Trophoblast cell (in vitro differentiated cells and primary cell): ENCODE measurements around the gene SSC5D.

Experiments
- DNase-seq, 2 donors: peaks; one replicate each; pipeline ENCODE4 v3.0.0-alpha.2; 2016
- H2AFZ ChIP-seq: 2 replicates; pipeline ENCODE4 v1.6.1; 2013; ENCODE audit warnings: low read length, moderate library complexity, mild to moderate bottlenecking; ENCODE audit not compliant: insufficient read depth, poor library complexity
- H2AK5ac ChIP-seq: 2 replicates; pipeline ENCODE4 v1.6.1; 2013; ENCODE audit warnings: mild to moderate bottlenecking, low read length
- H2BK120ac ChIP-seq: 2 replicates; pipeline ENCODE4 v1.6.1; 2013; ENCODE audit warnings: low read length, mild to moderate bottlenecking, moderate library complexity; ENCODE audit not compliant: insufficient read depth, poor library complexity
- H2BK12ac ChIP-seq: 2 replicates; pipeline ENCODE4 v1.6.1; 2013; ENCODE audit warnings: mild to moderate bottlenecking, low read length, moderate library complexity
- H2BK5ac ChIP-seq: 2 replicates; pipeline ENCODE4 v1.6.1; 2013; ENCODE audit warnings: low read length, low read depth, moderate library complexity, mild to moderate bottlenecking; ENCODE audit not compliant: poor library complexity
- H3K14ac ChIP-seq: 2 replicates; pipeline ENCODE4 v1.6.1; 2013; ENCODE audit warnings: mild to moderate bottlenecking, low read length
- H3K18ac ChIP-seq: 2 replicates; pipeline ENCODE4 v1.6.1; 2013; ENCODE audit warnings: mild to moderate bottlenecking, low read length
- H3K23ac ChIP-seq: 2 replicates; pipeline ENCODE4 v1.6.1; 2013; ENCODE audit warnings: low read length
- H3K27ac ChIP-seq: 2 replicates; pipeline ENCODE4 v1.5.1; 2013; ENCODE audit warnings: low read depth, mild to moderate bottlenecking, inconsistent platforms, low read length, moderate library complexity
- H3K27me3 ChIP-seq: 2 replicates; pipeline ENCODE4 v1.6.1; 2013; ENCODE audit warnings: inconsistent platforms, mild to moderate bottlenecking, low read length, moderate library complexity; ENCODE audit not compliant: insufficient read depth
- H3K36me3 ChIP-seq, 2 experiments: 1 replicate in 1 of 2; 2 replicates in 1 of 2; pipeline ENCODE4 v1.6.1; 2013; ENCODE audit warnings: low read length in 2 of 2, mild to moderate bottlenecking in 2 of 2, moderate library complexity in 1 of 2; ENCODE audit not compliant: insufficient read depth in 2 of 2, control insufficient read depth in 1 of 2
- H3K4ac ChIP-seq: 2 replicates; pipeline ENCODE4 v1.6.1; 2013; ENCODE audit warnings: low read depth, mild to moderate bottlenecking, low read length, moderate library complexity
- H3K4me1 ChIP-seq, 2 experiments: 1 replicate in 1 of 2; 2 replicates in 1 of 2; pipeline ENCODE4 v1.6.1; 2013; ENCODE audit warnings: low read length in 2 of 2, mild to moderate bottlenecking in 2 of 2, moderate library complexity in 1 of 2; ENCODE audit not compliant: insufficient read depth in 2 of 2, control insufficient read depth in 1 of 2
- H3K4me2 ChIP-seq: 2 replicates; pipeline ENCODE4 v1.6.1; 2013; ENCODE audit warnings: inconsistent platforms, mild to moderate bottlenecking, low read length, moderate library complexity
- H3K4me3 ChIP-seq: 2 replicates; pipeline ENCODE4 v1.5.1; 2013; ENCODE audit warnings: mild to moderate bottlenecking, low read depth, low read length, inconsistent platforms
- H3K79me1 ChIP-seq: one replicate; pipeline ENCODE4 v1.6.1; 2013; ENCODE audit warnings: low read length
- H3K79me2 ChIP-seq: 2 replicates; pipeline ENCODE4 v1.6.1; 2013; ENCODE audit warnings: low read length, mild to moderate bottlenecking; ENCODE audit not compliant: control insufficient read depth, insufficient read depth, poor library complexity
- H3K9ac ChIP-seq: 2 replicates; pipeline ENCODE4 v1.6.1; 2013; ENCODE audit warnings: mild to moderate bottlenecking, low read length
- H3K9me3 ChIP-seq: 2 replicates; pipeline ENCODE4 v1.6.1; 2013; ENCODE audit warnings: low read depth, mild to moderate bottlenecking, control low read depth, inconsistent platforms, low read length; ENCODE audit not compliant: insufficient read depth
- H4K12ac ChIP-seq: 2 replicates; pipeline ENCODE4 v1.6.1; 2013; ENCODE audit warnings: low read depth, mild to moderate bottlenecking, low read length, moderate library complexity
- H4K8ac ChIP-seq: 2 replicates; pipeline ENCODE4 v1.6.1; 2013; ENCODE audit warnings: low read depth, mild to moderate bottlenecking, low read length, moderate library complexity
- H4K91ac ChIP-seq: one replicate; pipeline ENCODE4 v1.6.1; 2013; ENCODE audit warnings: low read depth, mild to moderate bottlenecking, low read length, moderate library complexity
- WGBS: extraction: QIAGEN DNeasy Blood & Tissue Kit; methylation state at CpG from one replicate; pipeline ENCODE4 v1.1.7; 2013; ENCODE audit warnings: missing lambda C conversion rate; ENCODE audit not compliant: insufficient read length, insufficient coverage; ENCODE audit errors: extremely low coverage; 5-methylcytosine and 5-hydroxymethylcytosine counted together

Gene SSC5D

DNA sequence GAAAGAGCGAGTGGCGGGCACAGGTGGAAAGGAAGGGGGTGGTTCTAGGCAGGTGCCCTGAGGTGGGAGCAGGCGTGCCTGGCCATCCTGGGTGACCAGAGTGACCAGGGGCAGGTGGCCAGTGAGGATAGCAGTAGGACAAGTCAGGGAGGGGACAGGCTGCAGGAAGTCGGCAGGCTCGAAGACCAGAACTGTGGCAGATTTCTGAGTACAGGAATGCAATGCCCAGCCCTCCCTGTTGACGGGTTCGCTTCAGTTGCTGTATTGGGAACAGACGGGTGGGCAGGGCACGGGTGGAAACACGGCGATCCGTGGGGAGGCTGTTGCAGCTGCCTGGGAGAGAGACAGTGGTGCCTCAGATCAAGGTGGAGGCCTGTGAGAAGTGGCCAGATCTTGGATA lies 9.9 kb upstream of the SSC5D start:
- Histone ChIP-seq H3K14ac (no peak overlapping the region), H3K4me2 (no peak overlapping the region), H3K9me3 (peaks cover 1% of the 10 kb centered on the region), H2BK12ac (no peak overlapping the region), H3K18ac (no peak overlapping the region), H3K4ac (no peak overlapping the region), H3K23ac (no peak overlapping the region), H3K79me1 (peaks cover 4% of the 10 kb centered on the region), H3K27ac (no peak overlapping the region), H3K9ac (no peak overlapping the region), H3K4me3 (no peak overlapping the region), H3K79me2 (no peaks in the 10 kb centered on the region), H3K4me1 (peaks cover 5 to 8% of the 10 kb centered on the region in 2 experiments), H4K8ac (no peak overlapping the region), H4K91ac (no peak overlapping the region), H2AFZ (no peak overlapping the region), H4K12ac (no peak overlapping the region), H2BK120ac (no peak overlapping the region), H3K27me3 (no peaks in the 10 kb centered on the region), H2AK5ac (no peak overlapping the region), H2BK5ac (no peak overlapping the region), H3K36me3 (peaks cover 14 to 15% of the 10 kb centered on the region in 2 experiments)
- DNase-seq, result no peak
- no CpG with 5 or more reads among the region's 12 CpGs for WGBS

DNA sequence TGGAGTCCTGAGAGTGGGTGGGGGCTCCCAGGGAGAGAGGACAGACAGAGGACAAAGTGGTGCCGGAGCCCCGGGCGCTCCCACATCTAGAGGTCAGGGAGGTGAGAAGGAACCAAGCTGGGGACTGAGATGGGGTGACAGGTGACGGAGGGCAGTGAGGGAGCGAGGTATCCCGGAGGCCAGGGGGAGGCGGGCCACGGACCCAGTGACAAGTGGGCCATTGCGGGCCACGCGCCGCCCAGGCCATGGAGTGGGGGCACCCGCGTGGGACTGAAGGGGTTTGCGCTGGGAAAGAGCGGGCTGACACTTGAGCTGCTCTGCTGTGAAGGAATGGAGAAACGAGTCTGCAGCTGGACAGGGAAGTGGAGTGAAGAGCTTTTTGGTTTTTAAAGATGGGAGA lies 9.2 kb upstream of the SSC5D start:
- H2BK120ac ChIP-seq, result no peak overlapping the region
- H3K4me2 ChIP-seq, result no peak overlapping the region
- DNase-seq, result no peak
- no peak overlapping the region for H3K14ac ChIP-seq
- WGBS, result no CpG with 5 or more reads among the region's 17 CpGs
- H4K12ac ChIP-seq, result no peak overlapping the region
- H3K23ac ChIP-seq, result no peak overlapping the region
- H3K79me1 ChIP-seq, result peaks cover 4% of the 10 kb centered on the region
- H3K27ac ChIP-seq, result no peak overlapping the region
- peaks cover 11 to 13% of the 10 kb centered on the region in 2 experiments for H3K4me1 ChIP-seq
- H3K27me3 ChIP-seq, result no peaks in the 10 kb centered on the region
- no peak overlapping the region for H3K18ac ChIP-seq
- no peak overlapping the region for H2AK5ac ChIP-seq
- peaks cover 15 to 20% of the 10 kb centered on the region in 2 experiments for H3K36me3 ChIP-seq
- H3K4me3 ChIP-seq, result no peak overlapping the region
- no peak overlapping the region for H3K9ac ChIP-seq
- H2BK5ac ChIP-seq, result no peak overlapping the region
- no peaks in the 10 kb centered on the region for H3K79me2 ChIP-seq
- no peak overlapping the region for H2AFZ ChIP-seq
- peak overlapping the region; percentile 9 for H3K4ac ChIP-seq
- H4K8ac ChIP-seq, result no peak overlapping the region
- H4K91ac ChIP-seq, result no peak overlapping the region
- no peak overlapping the region for H2BK12ac ChIP-seq
- H3K9me3 ChIP-seq, result peaks cover 1% of the 10 kb centered on the region

DNA sequence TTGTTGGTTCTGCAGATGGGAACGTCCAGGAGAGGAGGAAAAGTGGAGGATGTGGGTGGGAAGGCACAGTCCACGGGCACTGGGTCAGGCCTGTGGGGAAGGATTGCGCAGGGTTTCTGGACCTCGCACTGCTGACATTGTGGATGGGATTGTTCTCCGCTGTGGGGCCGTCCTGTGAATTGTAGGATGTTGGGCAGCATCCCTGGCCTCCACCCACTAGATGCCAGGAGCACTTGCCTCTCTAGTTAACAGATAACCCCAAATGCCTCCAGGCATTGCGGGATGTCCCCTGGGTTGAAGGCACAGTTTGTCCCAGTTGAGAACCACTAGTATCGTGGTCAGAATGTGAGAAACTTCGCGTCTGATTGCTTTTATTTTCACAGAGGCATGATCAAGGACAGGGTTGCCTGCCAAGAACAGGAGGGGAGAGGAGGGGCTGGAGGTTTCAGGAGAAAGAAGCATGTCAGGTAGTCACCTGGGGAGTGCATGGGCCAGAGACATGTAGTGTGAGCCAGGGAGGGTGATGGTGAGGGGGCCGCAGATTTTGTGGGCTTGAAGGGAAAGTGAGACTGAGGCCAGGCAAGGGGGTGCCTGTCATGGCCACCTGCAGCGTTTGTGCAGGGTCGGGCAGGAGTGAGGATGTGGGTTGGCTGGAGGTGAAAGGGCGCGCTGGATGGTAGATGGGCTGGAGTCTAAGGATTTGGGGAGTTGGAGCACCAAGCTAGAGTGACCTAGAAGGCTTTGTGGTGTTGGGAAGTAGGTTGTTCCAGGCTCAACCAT lies 8.6 kb upstream of the SSC5D start:
- Histone ChIP-seq H3K27me3 (no peaks in the 10 kb centered on the region), H4K8ac (no peak overlapping the region), H3K79me2 (peaks cover 1% of the 10 kb centered on the region), H3K27ac (no peak overlapping the region), H3K4me3 (no peak overlapping the region), H3K4ac (no peak overlapping the region), H3K36me3 (peaks cover 15 to 20% of the 10 kb centered on the region in 2 experiments), H3K79me1 (peaks cover 6% of the 10 kb centered on the region), H2BK12ac (peak overlapping the region; percentile 14), H3K14ac (no peak overlapping the region), H2AK5ac (no peak overlapping the region), H2AFZ (no peak overlapping the region), H3K23ac (no peak overlapping the region), H2BK5ac (no peak overlapping the region), H3K9ac (no peak overlapping the region), H3K4me2 (no peak overlapping the region), H3K4me1 (peaks cover 16 to 19% of the 10 kb centered on the region in 2 experiments), H4K12ac (no peak overlapping the region), H3K18ac (no peak overlapping the region), H4K91ac (no peak overlapping the region), H3K9me3 (peaks cover 1% of the 10 kb centered on the region), H2BK120ac (no peak overlapping the region)
- no CpG with 5 or more reads among the region's 15 CpGs for WGBS
- DNase-seq, result no peak

DNA sequence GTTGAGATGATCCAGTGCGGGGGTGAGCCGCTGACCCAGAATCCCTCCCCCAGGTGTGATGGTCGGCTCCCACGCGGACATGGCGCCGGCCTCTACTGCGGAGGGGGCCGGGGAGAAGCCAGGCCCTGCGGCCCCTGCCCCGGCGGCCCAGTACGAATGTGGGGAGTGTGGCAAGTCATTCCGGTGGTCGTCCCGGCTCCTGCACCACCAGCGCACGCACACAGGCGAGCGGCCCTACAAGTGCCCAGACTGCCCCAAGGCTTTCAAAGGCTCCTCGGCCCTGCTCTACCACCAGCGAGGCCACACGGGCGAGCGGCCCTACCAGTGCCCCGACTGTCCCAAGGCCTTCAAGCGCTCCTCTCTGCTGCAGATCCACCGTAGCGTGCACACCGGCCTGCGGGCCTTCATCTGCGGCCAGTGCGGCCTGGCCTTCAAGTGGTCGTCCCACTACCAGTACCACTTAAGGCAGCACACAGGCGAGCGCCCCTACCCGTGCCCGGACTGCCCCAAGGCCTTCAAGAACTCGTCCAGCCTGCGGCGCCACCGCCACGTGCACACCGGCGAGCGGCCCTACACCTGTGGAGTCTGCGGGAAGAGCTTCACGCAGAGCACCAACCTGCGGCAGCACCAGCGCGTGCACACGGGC lies 7.0 kb upstream of the SSC5D start:
- DNase-seq, result no peak
- Histone ChIP-seq H3K18ac (no peak overlapping the region), H3K27ac (no peak overlapping the region), H2BK120ac (no peak overlapping the region), H4K12ac (no peak overlapping the region), H3K9ac (no peak overlapping the region), H3K79me1 (peaks cover 18% of the 10 kb centered on the region), H4K8ac (no peak overlapping the region), H3K4me3 (no peak overlapping the region), H3K79me2 (peaks cover 13% of the 10 kb centered on the region), H2BK5ac (no peak overlapping the region), H2BK12ac (no peak overlapping the region), H3K23ac (no peak overlapping the region), H4K91ac (no peak overlapping the region), H3K4me2 (no peak overlapping the region), H3K4ac (no peak overlapping the region), H3K14ac (no peak overlapping the region), H2AFZ (no peak overlapping the region), H3K36me3 (peaks cover 21 to 25% of the 10 kb centered on the region in 2 experiments), H3K9me3 (peaks cover 1% of the 10 kb centered on the region), H3K27me3 (no peaks in the 10 kb centered on the region), H2AK5ac (no peak overlapping the region), H3K4me1 (peaks cover 24% of the 10 kb centered on the region in 2 experiments)
- no CpG with 5 or more reads among the region's 52 CpGs for WGBS
